GM12872 (cell line): ENCODE measurements around the gene INHBE.

Experiments used
- CTCF ChIP-seq: IDR thresholded peaks from 3 replicates; pipeline ENCODE4 v1.5.1; 2011; ENCODE audit warnings: low read depth, mild to moderate bottlenecking, low read length, moderate library complexity; ENCODE audit not compliant: insufficient read depth

Gene INHBE

GRCh38 chr12:57456737-57457490 lies 1.8 kb downstream of the INHBE start:
- TF ChIP-seq CTCF, result no peak

- TF ChIP-seq CTCF, result no peak
These were observed 3.6 kb downstream of the INHBE start for GRCh38 chr12:57458665-57459054.

- peak; percentile 97 for TF ChIP-seq CTCF
These were observed 4.1 kb downstream of the INHBE start for GRCh38 chr12:57459055-57459749.

GRCh38 chr12:57459750-57460467 lies 4.8 kb downstream of the INHBE start, which contains the start of gene GLI1:
GLI1 (plus strand) TSS chr12:57459785; CDS start chr12:57463692, 3,907 bp downstream.
- no peak for TF ChIP-seq CTCF

GRCh38 chr12:57460468-57460784 lies 5.3 kb downstream of the INHBE start:
- TF ChIP-seq CTCF, result no peak

GRCh38 chr12:57460841-57461275 lies 5.8 kb downstream of the INHBE start:
- no peak for TF ChIP-seq CTCF

- no peak for TF ChIP-seq CTCF
These were observed 6.3 kb downstream of the INHBE start for GRCh38 chr12:57461276-57461916.
